H1 (cell line): ENCODE measurements around the gene HCAR1. TPM values are rescaled to one million over a fixed set of nuclear protein-coding genes. Genes with fewer than 3 reads are reported as not detected.
"Not testable (repeated sequence)": the region's sequence is repeated elsewhere in the genome, so short reads cannot be mapped to it uniquely, and the experiment has no call there.

Experiments
- CTCF ChIA-PET: fragments of 300-600 bp; sonication (Branson Sonifier 250); formaldehyde crosslinking; loops from one replicate; lab custom pipeline; 2021; ENCODE audit not compliant: partially characterized antibody; lab: Charles Lee
- POLR2A ChIA-PET: fragments of 300-600 bp; sonication (Branson Sonifier 250); formaldehyde crosslinking; loops from one replicate; lab custom pipeline; 2021; ENCODE audit warnings: inconsistent platforms; ENCODE audit not compliant: partially characterized antibody; lab: Charles Lee
- DNase-seq, 2 experiments: peaks; one replicate each; pipeline versions ENCODE4 v3.0.0 to v3.0.0-alpha.2; 2010 to 2022; ENCODE audit warnings: low spot score in 2 of 2, low read depth in 1 of 2, mixed read lengths in 1 of 2
- FAIRE-seq: peaks from 2 replicates; lab custom pipeline; 2011; peaks lifted over from hg19 to GRCh38; lab: Jason Lieb, UNC
- H2AFZ ChIP-seq: 2 replicates; pipeline ENCODE4 v1.8.1; 2012; ENCODE audit warnings: low read length, inconsistent platforms
- H2AK5ac ChIP-seq: 2 replicates; pipeline ENCODE4 v1.6.1; 2013; ENCODE audit warnings: low read depth, low read length
- H2BK120ac ChIP-seq: replicated peaks from 2 replicates; pipeline ENCODE3; 2013; ENCODE audit warnings: low read depth, low read length, inconsistent platforms
- H2BK12ac ChIP-seq: 2 replicates; pipeline ENCODE4 v1.6.1; 2013; ENCODE audit warnings: low read depth, low read length
- H2BK15ac ChIP-seq: 2 replicates; pipeline ENCODE4 v1.6.1; 2013; ENCODE audit warnings: low read length
- H2BK20ac ChIP-seq: 2 replicates; pipeline ENCODE4 v1.6.1; 2013; ENCODE audit warnings: low read length
- H2BK5ac ChIP-seq: 2 replicates; pipeline ENCODE4 v1.6.1; 2013; ENCODE audit warnings: low read depth, low read length
- H3K14ac ChIP-seq: 2 replicates; pipeline ENCODE4 v1.6.1; 2013; ENCODE audit warnings: inconsistent platforms; ENCODE audit not compliant: insufficient read length
- H3K18ac ChIP-seq: 2 replicates; pipeline ENCODE4 v1.6.1; 2013; ENCODE audit warnings: low read length; ENCODE audit errors: extremely low read depth
- H3K23ac ChIP-seq: 2 replicates; pipeline ENCODE4 v1.6.1; 2013; ENCODE audit warnings: inconsistent platforms; ENCODE audit not compliant: insufficient read length
- H3K23me2 ChIP-seq: 2 replicates; pipeline ENCODE4 v1.6.1; 2013; ENCODE audit warnings: low read depth, low read length
- H3K27ac ChIP-seq: 2 replicates; pipeline ENCODE4 v1.6.1; 2011; ENCODE audit warnings: low read depth, low read length, inconsistent platforms
- H3K27me3 ChIP-seq, 4 experiments: replicated peaks in 1 of 4; 1 replicate in 1 of 4; 2 replicates in 3 of 4; pipeline versions ENCODE4 v1.6.1 to v1.8.1; 2011 to 2013; ENCODE audit warnings: low read length in 3 of 4, mild to moderate bottlenecking in 3 of 4, inconsistent platforms in 2 of 4, mixed read lengths in 2 of 4, moderate library complexity in 1 of 4; ENCODE audit not compliant: control insufficient read depth in 3 of 4, insufficient read depth in 3 of 4; ENCODE audit errors: extremely low read depth in 1 of 4
- H3K36me3 ChIP-seq, 4 experiments: 2 replicates each; pipeline versions ENCODE4 v1.6.1 to v1.8.1; 2011 to 2013; ENCODE audit warnings: mild to moderate bottlenecking in 4 of 4, low read length in 3 of 4, moderate library complexity in 2 of 4, control low read depth in 1 of 4, inconsistent platforms in 1 of 4; ENCODE audit not compliant: insufficient read depth in 4 of 4, control insufficient read depth in 2 of 4
- H3K4ac ChIP-seq: replicated peaks from 2 replicates; pipeline ENCODE3; 2013; ENCODE audit warnings: low read length, low read depth, mixed read lengths, inconsistent platforms; ENCODE audit not compliant: insufficient read length
- H3K4me1 ChIP-seq, 4 experiments: replicated peaks in 1 of 4; 1 replicate in 1 of 4; 2 replicates in 3 of 4; pipeline versions ENCODE4 v1.6.1 to v1.8.1; 2011 to 2013; ENCODE audit warnings: low read length in 3 of 4, inconsistent platforms in 2 of 4, mixed read lengths in 1 of 4; ENCODE audit not compliant: insufficient read depth in 4 of 4, control insufficient read depth in 3 of 4
- H3K4me2 ChIP-seq, 2 experiments: 2 replicates each; pipeline versions ENCODE4 v1.6.1 to v1.8.1; 2011 to 2013; ENCODE audit warnings: low read depth in 2 of 2, low read length in 2 of 2, control low read depth in 1 of 2, inconsistent platforms in 1 of 2, mild to moderate bottlenecking in 1 of 2; ENCODE audit not compliant: insufficient read depth in 1 of 2
- H3K4me3 ChIP-seq, 4 experiments: fragments of 200-600, 300-600 bp in 1 of 4; sonication (generic), shearing (Covaris generic), sonication (Bioruptor Twin) in 1 of 4; 2 replicates each; pipeline versions ENCODE4 v1.5.1 to v1.8.1; 2011 to 2016; ENCODE audit warnings: low read length in 4 of 4, low read depth in 3 of 4, control low read depth in 2 of 4, inconsistent platforms in 2 of 4, mild to moderate bottlenecking in 2 of 4, mixed read lengths in 1 of 4, moderate library complexity in 1 of 4; ENCODE audit not compliant: insufficient read depth in 2 of 4; ENCODE audit errors: extremely low read depth in 1 of 4
- H3K56ac ChIP-seq: replicated peaks from 2 replicates; pipeline ENCODE3; 2013; ENCODE audit warnings: low read depth, mild to moderate bottlenecking, mixed read lengths, low read length, inconsistent platforms; ENCODE audit not compliant: insufficient read length
- H3K79me1 ChIP-seq: 2 replicates; pipeline ENCODE4 v1.6.1; 2013; ENCODE audit warnings: low read depth, low read length, control low read depth
- H3K79me2 ChIP-seq, 2 experiments: 2 replicates each; pipeline versions ENCODE4 v1.6.1 to v1.8.1; 2012 to 2013; ENCODE audit warnings: low read length in 2 of 2, mild to moderate bottlenecking in 2 of 2, inconsistent platforms in 1 of 2; ENCODE audit not compliant: insufficient read depth in 2 of 2, control insufficient read depth in 1 of 2
- H3K9ac ChIP-seq, 4 experiments: replicated peaks in 1 of 4; 1 replicate in 1 of 4; 2 replicates in 3 of 4; pipeline versions ENCODE4 v1.6.1 to v1.8.1; 2011 to 2013; ENCODE audit warnings: low read depth in 3 of 4, low read length in 3 of 4, control low read depth in 2 of 4, mild to moderate bottlenecking in 2 of 4, moderate library complexity in 2 of 4, inconsistent platforms in 1 of 4; ENCODE audit errors: extremely low read depth in 1 of 4
- H3K9me3 ChIP-seq, 2 experiments: 2 replicates each; pipeline versions ENCODE4 v1.6.1 to v1.8.1; 2012 to 2013; ENCODE audit warnings: mild to moderate bottlenecking in 2 of 2, moderate library complexity in 2 of 2, control low read depth in 1 of 2, inconsistent platforms in 1 of 2, low read depth in 1 of 2, low read length in 1 of 2, mixed read lengths in 1 of 2; ENCODE audit not compliant: insufficient read depth in 2 of 2
- H4K20me1 ChIP-seq, 2 experiments: replicated peaks in 1 of 2; 2 replicates each; pipeline versions ENCODE3 to v1.8.1; 2011 to 2013; ENCODE audit warnings: inconsistent platforms in 2 of 2, low read length in 2 of 2, mild to moderate bottlenecking in 1 of 2; ENCODE audit not compliant: insufficient read depth in 2 of 2, control insufficient read depth in 1 of 2
- H4K5ac ChIP-seq: 2 replicates; pipeline ENCODE4 v1.6.1; 2013; ENCODE audit warnings: low read length, low read depth, mixed read lengths, inconsistent platforms; ENCODE audit not compliant: insufficient read length
- H4K8ac ChIP-seq: 2 replicates; pipeline ENCODE4 v1.8.0; 2013; ENCODE audit warnings: mild to moderate bottlenecking, moderate library complexity, low read length, inconsistent platforms; ENCODE audit not compliant: insufficient read depth; ENCODE audit errors: extremely low read depth
- H4K91ac ChIP-seq: replicated peaks from 2 replicates; pipeline ENCODE3; 2013; ENCODE audit warnings: low read length, mixed read lengths, inconsistent platforms; ENCODE audit not compliant: insufficient read length
- WGBS, 2 experiments: shearing (Covaris generic) in 1 of 2; methylation state at CpG; one replicate each; pipeline versions ENCODE4 v1.1.6 to v1.1.7; 2013 to 2015; ENCODE audit warnings: low lambda C conversion rate in 2 of 2, mixed read lengths in 2 of 2, inconsistent platforms in 1 of 2, low coverage in 1 of 2, missing lambda C conversion rate in 1 of 2; ENCODE audit not compliant: insufficient replicate concordance in 2 of 2, insufficient coverage in 1 of 2, insufficient read length in 1 of 2; ENCODE audit errors: extremely low coverage in 1 of 2, missing lambda C conversion rate in 1 of 2; 5-methylcytosine and 5-hydroxymethylcytosine counted together
- polyA plus RNA-seq, 7 experiments: library from polyadenylated mRNA; depleted of rRNA in 3 of 7; stranded (reverse) in 5 of 7; unstranded in 2 of 7; fragments of >200 nt in 5 of 7; fragments of 200-250 nt in 2 of 7; gene quantifications; 1 replicate in 5 of 7; 2 replicates in 1 of 7; 4 replicates in 1 of 7; pipeline versions ENCODE4 v1.2.1 to v1.2.3, GENCODE V29; 2011 to 2013; ENCODE audit warnings: missing spikeins in 2 of 7, mixed read lengths in 2 of 7
- total RNA-seq: library from RNA; stranded (reverse); fragmentation: NEBNext Ultra II Directional; extraction: Animal tissue kit (Norgen Biotek cat#: 25700); gene quantifications from 2 replicates; pipeline ENCODE4 v1.2.1, GENCODE V29; 2021

HCAR1 gene
- total and polyA plus RNA-seq, 2 of the 8 experiments (the other 6 are each of a cell fraction or from before 2014, with no cell fraction given): 0.02 TPM; not detected in 1

GRCh38 chr12:122701481-122701880 lies 29.2 kb downstream of the HCAR1 start:
- not testable (repeated sequence) for H3K9me3 ChIP-seq

GRCh38 chr12:122700038-122700710 lies 30.5 kb downstream of the HCAR1 start:
- H3K9ac ChIP-seq, H4K20me1 ChIP-seq, H4K5ac ChIP-seq, H3K4me3 ChIP-seq, H2AFZ ChIP-seq, H2AK5ac ChIP-seq, DNase-seq, H3K4me1 ChIP-seq, H4K91ac ChIP-seq, H3K79me2 ChIP-seq, H3K4me2 ChIP-seq, H3K4ac ChIP-seq, H3K56ac ChIP-seq, H2BK20ac ChIP-seq, H3K79me1 ChIP-seq, POLR2A ChIA-PET, H3K18ac ChIP-seq, H3K9me3 ChIP-seq, H2BK12ac ChIP-seq, H3K36me3 ChIP-seq, H2BK5ac ChIP-seq, H2BK15ac ChIP-seq, H3K27ac ChIP-seq, CTCF ChIA-PET, H2BK120ac ChIP-seq, H3K27me3 ChIP-seq, H3K23ac ChIP-seq, H3K23me2 ChIP-seq, H4K8ac ChIP-seq, H3K14ac ChIP-seq: not testable (repeated sequence)
- no CpG with 5 or more reads among the region's 9 CpGs for WGBS, 2 experiments
- peak; percentile 39 for FAIRE-seq

More at GRCh38 chr12:122701481-122701880, 29.2 kb downstream of the HCAR1 start:
- H3K4me2 ChIP-seq, H3K79me2 ChIP-seq, H3K4ac ChIP-seq, H2AFZ ChIP-seq, DNase-seq, H3K27me3 ChIP-seq, H4K91ac ChIP-seq, H3K36me3 ChIP-seq, H4K20me1 ChIP-seq, H3K4me1 ChIP-seq, H2BK20ac ChIP-seq, H3K27ac ChIP-seq, H3K23ac ChIP-seq, H4K5ac ChIP-seq, H2AK5ac ChIP-seq, CTCF ChIA-PET, H3K79me1 ChIP-seq, H2BK15ac ChIP-seq, H2BK12ac ChIP-seq, H3K56ac ChIP-seq, H2BK5ac ChIP-seq, H3K4me3 ChIP-seq, POLR2A ChIA-PET, H3K18ac ChIP-seq, H3K23me2 ChIP-seq, H4K8ac ChIP-seq, H3K9ac ChIP-seq, FAIRE-seq, H2BK120ac ChIP-seq, H3K14ac ChIP-seq: not testable (repeated sequence)
- 82% methylated on average over 4 of the region's 4 CpGs; no CpG with 5 or more reads in 1 of the 2 experiments for WGBS, 2 experiments
